NCI-H748 treated with DMSO at 0.1 percent for 48 hours (cell line): Measurements from ENCODE around the gene PCDHGA1.

Experiments
- DNase-seq: peaks from one replicate; lab custom pipeline; 2025; lab: John Stamatoyannopoulos, UW

Gene PCDHGA1

DNA sequence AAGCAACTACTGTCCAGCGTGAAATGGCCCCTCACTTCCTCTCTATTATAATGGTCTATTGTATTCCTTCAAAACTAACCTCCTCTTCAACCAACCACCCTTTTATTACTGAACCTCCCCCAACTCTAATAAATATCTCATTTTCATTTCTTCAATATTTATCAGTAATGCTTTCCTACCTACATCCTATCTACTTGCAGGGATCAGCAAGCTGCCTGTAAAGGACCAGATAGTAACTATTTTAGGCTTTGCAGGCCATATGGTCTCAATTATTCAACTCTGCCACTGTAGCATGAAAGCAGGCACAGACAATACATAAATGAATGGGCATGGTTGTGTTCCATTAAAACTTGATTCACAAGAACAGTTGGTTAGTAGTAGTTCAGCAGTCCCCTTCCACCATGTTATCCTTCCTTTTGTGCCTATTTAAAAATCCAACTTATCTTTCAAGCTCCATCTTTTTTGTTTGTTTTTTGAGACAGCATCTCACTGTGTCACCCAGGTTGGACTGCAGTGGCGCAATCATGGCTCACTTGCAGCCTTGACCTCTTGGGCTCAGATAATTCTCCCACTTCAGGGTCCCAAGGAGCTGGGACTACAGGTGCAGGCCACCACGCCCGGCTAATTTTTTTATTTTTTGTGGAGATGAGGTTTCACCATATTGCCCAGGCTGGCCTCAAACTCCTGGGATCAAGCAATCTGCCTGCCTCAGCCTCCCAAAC lies 204.3 kb downstream of the PCDHGA1 start:
- no peak for DNase-seq

GRCh38 chr5:141543053-141543452 lies 212.7 kb downstream of the PCDHGA1 start:
- DNase-seq, result no peak

GRCh38 chr5:141547488-141547887 lies 217.2 kb downstream of the PCDHGA1 start:
- no peak for DNase-seq

- no peak for DNase-seq
These were observed 217.6 kb downstream of the PCDHGA1 start for GRCh38 chr5:141547921-141548320.

DNA sequence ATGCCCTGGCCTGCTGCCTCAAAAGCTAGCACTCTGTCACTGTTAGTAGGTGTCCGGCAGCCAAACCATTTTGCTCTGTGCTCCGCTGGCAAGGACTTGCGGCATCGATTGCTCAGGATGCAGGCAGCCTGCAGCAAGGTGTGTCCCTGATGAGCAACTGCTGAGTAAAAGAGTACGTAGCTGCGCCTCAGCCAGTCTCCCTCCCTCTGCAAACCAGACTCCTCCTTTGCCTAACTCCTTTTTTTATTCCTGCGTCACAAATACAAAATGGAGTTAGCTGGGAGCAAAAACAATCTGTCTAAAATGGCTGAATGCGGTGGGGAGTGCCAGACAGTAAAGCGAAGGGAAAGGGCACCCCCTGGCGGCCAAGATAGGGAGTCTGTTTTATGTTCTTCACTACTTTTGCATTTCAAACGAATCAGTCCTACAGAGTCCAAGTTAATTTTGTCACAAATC lies 227.4 kb downstream of the PCDHGA1 start:
- DNase-seq, result peak; percentile 98

DNA sequence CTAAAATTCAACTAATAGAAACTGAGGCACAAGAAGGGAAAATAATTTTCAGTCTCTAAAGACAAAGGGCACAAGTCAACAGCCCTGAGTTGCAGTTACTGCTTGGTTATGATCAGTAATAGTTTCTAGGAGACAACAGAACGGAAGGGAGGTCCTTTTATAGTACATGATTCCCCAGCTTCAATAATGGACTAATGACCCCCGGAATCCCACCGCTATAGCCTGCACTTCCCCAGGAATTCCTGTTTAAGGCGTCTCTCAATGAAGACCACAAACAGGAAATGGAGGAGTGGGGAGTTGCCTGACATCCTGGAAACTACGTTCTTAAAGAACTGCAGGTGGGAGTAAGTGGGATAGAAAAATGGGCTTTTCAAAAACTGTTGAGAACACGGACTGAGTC lies 227.8 kb downstream of the PCDHGA1 start:
- DNase-seq, result no peak

GRCh38 chr5:141559461-141559860 lies 229.1 kb downstream of the PCDHGA1 start:
- no peak for DNase-seq

DNA sequence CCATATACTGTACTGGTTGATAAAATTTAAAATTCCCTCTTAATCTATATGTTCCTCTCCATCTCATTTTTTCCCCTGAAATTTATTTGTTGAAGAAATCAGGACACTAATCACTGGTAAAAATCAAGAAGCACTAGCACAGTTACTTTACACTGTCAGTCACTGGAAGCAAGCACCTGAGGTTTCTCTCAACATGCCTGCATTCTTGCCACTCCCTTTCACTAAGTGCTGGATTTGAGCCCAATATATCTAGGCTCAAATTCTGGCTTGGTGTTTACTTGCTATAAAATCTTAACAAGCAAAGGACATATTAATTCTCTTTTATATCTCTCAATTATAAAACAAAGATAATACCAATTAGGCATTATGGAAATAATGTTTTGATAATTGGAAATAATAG lies 229.8 kb downstream of the PCDHGA1 start:
- DNase-seq, result peak; percentile 82

DNA sequence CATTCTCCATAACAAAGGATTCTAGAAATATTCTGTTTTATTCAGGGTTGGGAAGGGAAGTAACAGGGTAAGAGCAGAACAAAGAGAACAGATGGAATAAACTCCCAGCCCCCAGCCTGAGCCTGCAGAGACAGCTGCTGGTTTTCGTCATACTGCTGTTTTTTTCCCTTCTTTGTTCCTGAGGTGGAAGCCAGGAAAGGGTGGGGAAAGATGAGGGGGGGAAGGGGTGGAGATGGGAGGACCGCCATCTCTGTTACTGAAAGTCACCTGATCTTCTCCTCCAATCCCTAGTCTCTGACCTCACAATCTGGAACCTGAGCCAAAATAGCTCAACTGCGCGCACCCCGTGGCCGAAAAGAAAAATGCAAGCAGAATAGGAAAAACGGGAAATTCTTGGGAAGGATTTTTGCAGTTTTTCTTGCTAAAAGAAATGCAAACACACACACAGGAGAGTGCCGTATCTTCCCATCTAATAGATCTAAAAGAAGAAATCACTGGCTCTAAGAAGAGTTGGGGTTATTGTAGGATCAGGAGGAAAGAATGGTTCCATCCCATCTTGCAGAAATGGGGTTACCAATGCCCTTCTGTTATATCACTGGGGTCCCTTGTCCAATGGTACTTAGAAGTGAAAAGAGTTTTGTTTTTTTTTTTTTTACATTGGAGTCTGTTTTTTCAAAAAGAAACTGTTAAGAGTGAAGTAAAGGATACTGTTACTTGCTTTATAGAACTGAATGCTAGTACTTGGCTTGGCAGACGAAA lies 230.6 kb downstream of the PCDHGA1 start:
- DNase-seq, result peak; percentile 98
